GM19240 (cell line): Measurements from ENCODE around the gene GMIP.
"Not testable (repeated sequence)": the region's sequence is repeated elsewhere in the genome, so short reads cannot be mapped to it uniquely, and the experiment has no call there.

Experiments used
- DNase-seq: peaks from one replicate; pipeline ENCODE4 v3.0.0; 2011; ENCODE audit warnings: low spot score; ENCODE audit not compliant: insufficient read length

The GMIP gene

DNA sequence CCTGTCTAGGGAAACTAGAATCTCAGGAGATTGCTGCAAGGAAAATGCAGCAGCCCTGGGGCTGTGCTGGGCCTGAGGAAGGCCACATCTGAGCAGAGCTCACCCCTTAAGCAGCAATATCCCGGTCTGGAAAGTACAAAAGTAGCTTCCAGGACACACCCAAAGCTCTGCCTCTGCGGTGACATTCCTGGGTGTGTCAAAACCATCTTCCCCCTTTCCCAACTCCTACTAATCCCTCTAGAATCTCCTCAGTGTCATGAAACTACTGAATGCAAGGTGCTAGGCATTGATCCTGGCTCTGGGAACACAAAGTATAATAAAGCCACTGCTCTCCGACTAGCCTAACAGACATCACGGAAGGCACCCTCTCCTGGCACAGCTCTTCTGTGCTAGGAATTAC lies 30.0 kb downstream of the GMIP start:
- DNase-seq: no peak

GRCh38 chr19:19610376-19611202 lies 32.9 kb downstream of the GMIP start:
- no peak for DNase-seq

- not testable (repeated sequence) for DNase-seq
Measured at GRCh38 chr19:19606686-19607085, 36.8 kb downstream of the GMIP start.

- DNase-seq: no peak
Measured at GRCh38 chr19:19606021-19606420, 37.4 kb downstream of the GMIP start.

GRCh38 chr19:19602713-19603324 lies 40.6 kb downstream of the GMIP start:
- DNase-seq: no peak

- no peak for DNase-seq
Measured at GRCh38 chr19:19602136-19602712, 41.2 kb downstream of the GMIP start.

GRCh38 chr19:19600793-19601330 lies 42.6 kb downstream of the GMIP start:
- no peak for DNase-seq

GRCh38 chr19:19598728-19599451 lies 44.6 kb downstream of the GMIP start:
- DNase-seq: not testable (repeated sequence)

DNA sequence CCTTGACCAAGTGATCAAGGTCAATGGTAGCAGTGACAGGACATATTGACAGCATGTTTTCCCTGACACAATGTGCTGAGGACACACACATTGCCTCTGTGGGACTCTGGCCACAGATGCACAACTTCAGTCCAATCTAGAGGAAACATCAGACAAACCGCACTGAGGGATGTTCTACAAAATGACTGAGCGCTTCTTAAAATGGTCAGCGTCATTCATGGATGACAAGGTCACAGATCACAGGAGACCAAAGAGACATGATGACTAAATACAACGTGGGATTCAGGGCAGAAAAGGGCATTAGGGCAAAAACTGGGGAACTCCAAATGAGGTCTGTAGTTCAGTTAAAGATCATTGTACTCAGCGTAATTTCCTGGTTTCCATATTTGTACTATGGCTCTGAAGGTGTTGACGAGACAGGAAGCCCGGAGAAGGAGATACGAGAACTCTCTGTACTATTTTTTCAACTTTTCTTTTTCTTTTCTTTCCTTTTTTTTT lies 45.6 kb downstream of the GMIP start:
- DNase-seq: peak; percentile 30

GRCh38 chr19:19595171-19595701 lies 48.2 kb downstream of the GMIP start:
- DNase-seq: no peak

DNA sequence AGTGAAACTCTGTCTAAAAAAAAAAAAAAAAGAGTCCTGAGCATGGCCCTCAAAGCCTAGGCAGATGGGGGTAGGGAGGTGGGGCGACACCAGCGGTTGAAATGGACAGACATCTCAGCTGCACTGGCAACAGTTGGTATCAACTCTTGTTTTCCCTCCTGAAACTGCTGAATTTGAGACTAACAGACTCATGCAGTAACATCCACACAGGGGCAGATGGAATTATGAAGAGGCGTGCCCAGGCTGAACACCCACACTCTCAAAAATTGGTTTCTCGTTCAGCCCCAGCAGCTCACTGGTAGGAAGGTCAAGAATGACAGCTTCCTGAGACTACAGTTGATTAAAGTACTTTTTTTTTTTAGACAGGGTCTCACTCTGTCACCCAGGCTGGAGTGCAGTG lies 49.1 kb downstream of the GMIP start:
- no peak for DNase-seq

GRCh38 chr19:19592690-19593089 lies 50.8 kb downstream of the GMIP start:
- DNase-seq: no peak

DNA sequence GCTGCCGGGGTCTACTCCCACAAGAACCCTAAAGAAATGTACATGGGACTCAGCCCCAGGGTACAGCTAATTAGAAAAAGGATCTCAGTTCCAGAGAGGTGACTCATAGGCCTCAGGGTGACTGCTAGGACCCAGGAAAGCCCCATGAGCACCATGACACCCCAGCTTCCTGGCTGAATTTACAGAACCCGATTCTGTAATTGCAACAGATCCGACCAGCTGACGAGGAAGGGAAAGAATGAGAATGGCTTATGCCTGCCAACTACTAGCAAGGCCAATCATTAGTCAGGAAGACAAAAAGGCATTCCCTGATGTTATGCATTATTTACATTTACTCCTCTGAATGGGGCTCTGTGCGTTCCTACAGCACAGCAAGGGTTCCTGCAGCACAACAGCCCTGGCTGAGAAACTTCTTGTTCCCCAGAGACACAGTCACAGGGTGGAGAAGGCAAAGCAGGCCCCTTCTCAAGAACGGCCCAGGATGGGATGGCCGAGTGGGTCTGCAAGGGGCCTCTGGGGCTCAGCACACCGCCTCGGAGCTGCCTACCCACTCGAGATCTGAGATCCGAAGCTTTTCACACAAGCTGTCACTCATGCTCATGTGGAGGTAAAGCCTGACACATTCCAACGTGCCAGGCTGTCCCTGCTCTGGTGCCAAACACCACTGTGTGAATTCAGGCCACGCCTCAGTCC lies 52.2 kb downstream of the GMIP start:
- DNase-seq: no peak

DNA sequence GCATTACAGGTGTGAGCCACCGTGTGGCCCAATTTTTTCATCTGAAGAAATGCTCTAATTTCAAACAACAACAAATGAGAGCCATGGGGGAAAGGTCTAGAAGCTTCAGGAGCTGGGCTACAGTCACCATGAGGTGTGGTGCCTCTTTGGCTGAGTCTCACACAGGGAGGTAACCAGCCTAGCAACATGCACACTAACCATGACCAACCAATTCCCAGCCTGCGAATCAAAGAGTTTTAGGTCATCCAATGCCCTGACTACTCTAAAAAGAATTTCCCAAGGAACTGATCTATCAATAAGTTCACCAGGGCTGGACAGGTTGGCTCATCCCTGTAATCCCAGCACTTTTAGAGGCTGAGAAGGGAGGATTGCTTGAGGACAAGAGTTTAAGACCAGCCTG lies 54.9 kb downstream of the GMIP start:
- DNase-seq: no peak

DNA sequence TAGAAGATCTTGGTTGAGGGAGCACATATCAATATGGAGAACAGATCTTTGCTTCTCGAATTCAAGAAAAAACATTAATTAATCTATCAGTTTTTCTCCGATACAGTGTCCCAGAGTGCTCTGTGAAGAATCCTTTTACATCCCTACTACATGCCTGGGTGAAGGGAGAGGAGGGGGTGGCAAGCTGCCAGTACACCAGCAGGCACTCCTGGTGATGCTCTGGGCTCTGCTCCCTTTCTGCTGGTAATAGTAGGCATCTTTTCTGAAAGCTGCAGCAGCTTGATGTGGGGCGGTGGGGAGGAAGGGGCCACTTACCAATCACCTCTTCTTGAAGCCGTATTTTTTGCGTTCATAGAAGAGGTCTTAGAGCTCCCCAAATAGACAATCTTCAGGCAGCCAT lies 55.7 kb downstream of the GMIP start:
- DNase-seq: no peak

DNA sequence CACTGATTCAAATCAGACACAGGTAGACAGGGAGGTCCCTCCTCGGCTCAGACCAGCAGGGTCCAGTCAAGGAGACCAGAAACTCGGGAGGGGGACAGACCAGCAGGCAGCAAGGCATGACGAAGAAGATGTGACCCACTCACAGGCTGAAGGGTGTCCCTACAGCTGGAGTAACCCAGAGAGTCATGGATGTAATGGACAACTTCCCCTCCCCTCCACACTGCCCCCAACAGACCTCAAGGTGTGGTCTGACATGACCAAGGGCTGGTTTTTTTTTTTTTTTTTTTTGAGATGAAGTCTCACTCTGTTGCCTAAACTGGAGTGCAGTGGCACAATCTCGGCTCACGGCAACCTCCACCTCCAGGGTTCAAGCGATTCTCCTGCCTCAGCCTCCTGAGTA lies 59.1 kb downstream of the GMIP start:
- no peak for DNase-seq

- no peak for DNase-seq
Measured at GRCh38 chr19:19582471-19582870, 61.0 kb downstream of the GMIP start.

DNA sequence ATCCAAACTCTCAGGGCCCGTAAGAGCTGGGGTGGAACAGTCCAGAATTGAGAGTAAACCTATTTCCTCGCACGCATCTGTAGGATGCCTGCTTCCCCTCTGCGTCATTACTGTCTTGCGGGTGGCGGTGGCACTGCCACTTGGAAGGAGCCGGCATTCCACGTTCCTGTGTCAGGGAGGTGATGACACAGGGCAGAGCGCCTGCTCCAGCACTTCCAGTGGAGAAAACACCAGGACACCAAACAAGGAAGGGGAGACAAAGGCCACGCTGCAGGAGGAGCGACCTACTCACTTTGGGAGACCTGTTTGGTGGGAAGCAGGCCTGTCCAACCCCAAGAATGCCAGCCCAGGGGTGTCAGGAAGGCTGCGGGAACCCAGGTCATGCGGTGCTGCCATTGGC lies 62.1 kb downstream of the GMIP start:
- DNase-seq: no peak

DNA sequence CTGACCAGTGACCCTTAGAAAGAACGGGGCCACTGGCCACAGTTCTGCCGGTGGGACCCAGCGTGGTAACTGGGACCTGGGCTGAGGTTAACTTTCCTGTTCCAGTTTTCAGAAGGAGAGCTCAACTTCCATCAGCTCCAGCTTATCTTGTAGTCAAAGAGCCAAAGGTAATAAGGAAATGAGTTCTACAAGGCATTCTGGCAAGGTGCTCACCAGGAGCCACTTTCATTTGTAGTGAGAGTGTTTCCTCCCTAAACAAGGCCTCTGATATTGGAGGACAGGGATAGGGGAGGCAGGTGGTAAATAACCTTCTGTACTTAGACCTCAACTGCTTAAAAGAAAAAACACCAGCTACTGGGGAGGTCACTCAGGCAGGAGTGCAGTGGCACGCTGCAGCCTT lies 63.0 kb downstream of the GMIP start:
- no peak for DNase-seq

DNA sequence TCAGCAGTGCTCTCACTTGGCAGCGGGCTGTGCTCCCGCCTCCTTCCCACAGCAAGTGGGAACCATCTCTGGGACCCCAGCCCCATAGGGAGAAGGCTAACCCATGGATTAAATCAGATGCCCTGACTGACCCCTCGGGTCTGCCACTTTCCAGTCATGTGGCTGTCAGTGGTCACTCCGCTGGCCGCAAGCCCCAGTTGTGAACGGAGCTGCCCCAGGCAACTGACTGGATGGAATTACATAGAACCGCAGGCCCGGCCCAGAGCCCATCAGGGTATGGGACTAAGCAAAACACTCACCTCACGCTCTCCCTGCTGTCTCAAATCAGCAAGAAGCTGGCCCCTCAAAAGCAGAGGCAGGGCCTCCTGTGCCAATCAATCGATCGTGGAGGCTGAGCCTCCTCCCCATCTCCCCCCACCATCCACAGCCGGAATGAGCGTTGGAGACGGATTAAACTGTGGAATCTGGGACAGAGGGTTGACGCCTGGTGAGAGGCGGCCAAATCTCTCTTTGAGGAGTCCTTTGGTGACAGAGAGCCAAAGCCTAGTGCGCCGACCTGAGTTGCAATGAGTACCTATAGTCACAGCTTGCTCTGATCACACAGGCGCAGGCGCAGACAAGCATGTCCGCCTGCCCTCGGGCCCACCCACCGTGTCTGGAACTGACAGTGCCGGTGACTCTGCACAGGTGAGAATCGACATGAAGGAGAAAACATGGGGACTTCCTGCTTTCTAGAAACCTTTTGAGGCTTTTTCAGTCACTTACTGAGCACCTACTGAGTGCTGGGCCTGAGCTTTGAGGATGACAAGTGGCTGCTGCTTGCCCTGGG lies 63.7 kb downstream of the GMIP start:
- DNase-seq: no peak
